ENCODE results near the gene COBLL1.

Gene COBLL1

DNA sequence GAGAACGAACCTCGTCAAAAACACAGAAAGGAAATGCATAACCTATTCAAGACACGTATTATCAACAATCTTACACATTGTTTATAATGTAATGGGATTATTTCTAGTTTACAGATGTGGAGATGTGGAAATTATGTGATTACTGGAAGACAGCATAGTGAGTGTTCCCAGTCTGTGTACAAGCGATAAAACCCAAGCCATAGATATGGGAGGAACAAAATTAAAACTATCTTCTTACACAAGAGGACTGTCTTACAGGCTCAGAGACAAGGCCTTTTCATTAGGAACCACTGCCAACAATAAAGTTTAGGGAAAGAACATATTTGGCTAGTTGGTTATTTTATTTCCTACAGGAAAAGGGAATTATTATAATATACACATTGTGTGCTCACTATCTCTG lies 20.3 kb downstream of the COBLL1 start:
- DNase-seq (ENCODE audit: low read depth in 3 of 3, low spot score in 1 of 3), result no peak

DNA sequence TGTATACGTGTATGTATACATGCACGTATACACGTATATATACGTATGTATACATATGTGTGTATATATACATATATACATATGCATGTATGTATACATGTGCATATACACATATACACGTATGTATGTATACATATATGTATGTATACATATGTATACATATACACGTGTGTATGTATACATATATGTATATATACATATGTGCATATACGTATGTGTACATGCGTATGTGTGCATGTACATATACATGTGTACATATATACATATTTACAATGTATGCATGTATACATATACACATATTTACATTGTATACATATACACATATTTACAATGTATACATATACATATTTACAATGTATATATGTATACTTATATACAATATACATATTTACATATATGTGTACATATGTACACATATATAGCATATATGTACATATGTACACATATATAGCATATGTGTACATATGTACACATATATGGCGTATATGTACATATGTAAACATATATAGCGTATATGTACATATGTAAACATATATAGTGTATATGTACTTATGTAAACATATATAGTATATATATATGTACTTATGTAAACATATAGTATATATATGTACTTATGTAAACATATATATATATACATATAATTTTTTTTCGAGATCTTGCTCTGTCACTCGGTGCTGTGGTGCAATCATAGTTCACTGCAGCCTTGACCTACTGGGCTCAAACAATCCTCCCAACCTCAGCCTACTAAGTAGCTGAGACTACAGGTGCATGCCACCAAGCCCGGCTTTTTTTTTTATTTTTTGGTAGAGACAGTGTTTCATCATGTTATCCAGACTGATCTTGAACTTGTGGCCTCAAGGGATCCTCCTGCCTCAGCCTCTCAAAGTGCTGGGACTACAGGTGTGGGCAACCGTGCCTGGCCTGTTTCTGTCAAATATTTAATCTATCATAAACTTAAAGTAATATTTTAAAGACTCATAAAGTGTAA lies 23.2 kb downstream of the COBLL1 start:
- DNase-seq (ENCODE audit: low read depth in 3 of 3, low spot score in 1 of 3), result no peak

DNA sequence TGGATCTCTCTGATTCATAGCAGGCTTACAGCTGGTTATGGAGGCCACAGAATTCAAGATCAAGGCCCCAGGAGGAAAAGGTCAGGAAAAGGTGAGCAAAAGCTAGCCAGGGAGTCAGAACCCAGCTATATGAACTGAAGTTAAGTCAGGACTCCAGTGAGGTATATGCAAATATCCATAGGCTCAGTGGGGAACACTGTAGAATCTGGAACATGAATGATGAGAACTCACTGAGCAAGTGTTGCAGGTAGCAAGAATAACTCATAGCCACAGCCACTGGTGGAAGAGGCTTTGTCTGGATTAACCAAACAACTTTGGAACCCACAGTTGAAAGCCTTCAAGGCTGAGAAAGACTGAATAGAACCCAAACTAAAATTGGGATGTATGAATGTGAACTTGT lies 24.7 kb downstream of the COBLL1 start:
- no peak for DNase-seq (ENCODE audit: low read depth in 3 of 3, low spot score in 1 of 3)

DNA sequence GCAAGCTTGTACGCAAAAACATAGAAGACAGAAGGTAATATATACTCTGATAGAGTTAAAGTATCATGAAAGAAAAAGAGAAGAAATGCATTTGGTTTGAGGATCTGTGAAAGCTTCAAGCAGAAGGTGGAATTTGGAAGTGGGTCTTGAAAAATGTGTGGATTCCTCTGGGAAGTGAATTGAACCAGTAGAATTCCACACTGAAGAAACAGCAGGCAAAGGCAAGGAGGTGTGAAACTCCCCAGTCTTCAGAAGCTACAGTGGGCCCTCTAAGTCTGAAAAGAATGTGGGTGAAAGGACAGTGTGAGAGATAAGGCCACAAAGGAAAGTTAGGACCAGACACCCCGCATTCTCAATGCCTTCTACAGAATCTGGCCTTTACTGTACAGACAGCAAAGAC lies 25.6 kb downstream of the COBLL1 start:
- no peak for DNase-seq (ENCODE audit: low read depth in 3 of 3, low spot score in 1 of 3)

DNA sequence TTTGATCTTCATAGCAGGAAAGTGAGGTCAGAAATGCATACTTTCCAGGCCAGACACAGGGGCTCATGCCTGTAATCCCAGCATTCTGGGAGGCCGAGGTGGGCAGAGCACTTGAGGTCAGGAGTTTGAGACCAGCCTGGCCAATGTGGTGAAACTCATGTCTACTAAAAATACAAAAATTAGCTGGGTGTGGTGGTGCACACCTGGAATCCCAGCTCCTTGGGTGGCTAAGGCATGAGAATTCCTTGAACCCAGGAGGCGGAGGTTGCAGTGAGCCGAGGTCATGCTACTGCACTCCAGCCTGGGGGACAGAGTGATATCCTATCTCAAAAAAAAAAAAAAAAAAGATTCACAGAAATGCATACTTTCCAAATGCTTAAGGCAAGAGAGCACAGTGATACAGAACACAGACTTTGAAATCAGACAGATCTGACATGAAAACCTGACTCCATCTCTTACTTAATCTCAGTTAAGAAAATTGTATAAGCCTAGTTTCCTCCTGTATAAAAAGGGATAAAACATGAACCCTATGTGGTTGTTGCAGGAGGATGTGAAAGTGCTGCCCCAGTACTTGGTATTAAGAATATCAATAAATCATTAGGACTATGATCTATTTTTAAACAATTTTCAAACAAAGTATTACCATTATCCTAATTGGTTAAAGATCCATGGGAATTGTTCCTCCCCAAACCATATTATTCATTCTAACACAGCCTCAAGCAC lies 26.4 kb downstream of the COBLL1 start:
- no peak for DNase-seq (ENCODE audit: low read depth in 3 of 3, low spot score in 1 of 3)

DNA sequence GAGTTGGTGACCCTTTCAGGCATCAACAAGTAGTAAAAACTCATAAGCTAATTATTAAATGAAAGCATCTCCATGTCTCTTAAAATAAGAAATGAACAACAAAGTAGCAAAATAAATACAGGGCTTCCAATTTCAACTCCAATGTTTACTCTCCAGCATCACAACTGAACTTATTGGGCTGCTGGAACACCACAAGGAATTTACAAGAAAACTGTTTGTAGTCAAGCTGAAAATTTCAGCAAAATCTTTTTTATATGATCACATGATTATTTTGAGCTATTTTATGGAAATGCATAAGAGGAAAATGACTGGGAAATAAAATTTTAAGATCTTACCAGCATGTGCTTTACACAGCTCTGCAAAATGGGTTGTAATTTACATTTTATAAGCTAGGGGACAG lies 28.1 kb downstream of the COBLL1 start:
- DNase-seq (ENCODE audit: low read depth in 3 of 3, low spot score in 1 of 3), result no peak

DNA sequence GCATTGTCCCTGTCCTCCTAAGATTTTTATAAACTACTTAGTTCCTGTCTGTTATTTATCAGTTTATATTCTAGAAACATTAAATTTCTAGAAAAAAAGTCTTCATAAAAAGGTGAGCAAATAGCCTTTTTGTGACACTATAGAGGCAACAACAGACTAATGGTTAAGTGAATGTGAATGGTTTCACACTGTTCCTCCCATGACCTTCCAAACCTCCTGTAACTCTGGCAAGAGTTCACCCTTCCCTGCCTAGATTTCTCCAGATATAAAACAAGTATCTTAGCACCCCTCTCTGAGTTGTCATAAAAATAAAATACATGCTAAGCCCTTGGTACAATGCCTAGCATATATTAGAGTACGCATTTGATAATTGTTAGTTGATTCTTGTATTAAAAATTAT lies 29.2 kb downstream of the COBLL1 start:
- DNase-seq (ENCODE audit: low read depth in 3 of 3, low spot score in 1 of 3), result no peak

DNA sequence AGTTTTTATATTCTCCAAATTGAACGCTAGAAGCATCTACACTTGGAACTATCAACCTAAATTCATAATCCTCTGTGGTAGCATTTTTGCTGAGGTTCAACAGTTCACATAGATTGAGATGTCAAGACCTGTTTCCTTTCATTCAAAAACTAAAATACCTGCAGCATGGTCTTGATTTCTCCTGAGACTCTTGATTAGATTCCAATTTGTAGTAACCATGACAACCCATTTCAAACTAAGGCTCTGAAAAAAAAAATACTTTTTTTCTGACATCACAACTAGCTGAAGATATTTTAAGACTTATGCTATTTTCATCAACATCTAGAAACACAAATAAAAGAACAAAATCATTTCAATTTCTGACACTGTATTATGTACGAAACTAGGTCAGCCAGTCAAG lies 29.8 kb downstream of the COBLL1 start:
- DNase-seq (ENCODE audit: low read depth in 3 of 3, low spot score in 1 of 3), result no peak

DNA sequence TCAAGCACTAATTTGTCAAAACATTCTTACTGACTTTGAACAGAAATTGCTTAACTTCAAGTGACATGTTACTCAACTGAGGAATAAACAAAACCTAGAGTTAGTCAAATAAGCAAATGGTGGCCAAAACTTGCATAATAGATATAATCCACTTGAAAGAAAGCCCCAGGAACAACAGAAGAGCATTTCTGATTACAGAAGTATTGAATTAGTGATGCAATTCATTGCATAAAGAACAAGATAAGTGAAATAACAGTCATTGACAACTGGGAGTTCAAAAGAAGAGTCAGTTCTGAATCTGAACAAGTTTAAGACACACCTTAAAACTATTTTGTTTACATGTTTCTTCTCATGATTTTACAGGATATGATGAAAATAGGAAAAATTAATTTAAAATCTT lies 30.8 kb downstream of the COBLL1 start:
- no peak for DNase-seq (ENCODE audit: low read depth in 3 of 3, low spot score in 1 of 3)

DNA sequence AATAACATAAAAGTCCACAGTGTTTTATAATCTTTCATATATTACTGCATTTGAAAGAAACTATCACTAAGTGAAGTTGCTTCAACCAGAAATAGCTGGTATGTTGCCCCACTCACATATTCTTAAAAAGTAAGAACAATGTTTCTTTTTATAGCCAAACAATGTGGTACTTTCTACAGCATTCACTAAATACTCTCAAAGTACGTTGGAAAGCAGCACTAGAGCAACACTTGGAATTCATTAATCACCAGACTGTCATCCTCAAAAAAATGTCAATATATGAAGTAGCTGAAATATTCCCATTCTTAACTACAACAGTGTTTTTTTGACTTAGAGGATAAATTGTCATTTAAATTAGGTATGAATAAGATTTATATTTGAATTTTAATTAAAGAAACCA lies 32.8 kb downstream of the COBLL1 start:
- DNase-seq (ENCODE audit: low read depth in 3 of 3, low spot score in 1 of 3), result no peak

DNA sequence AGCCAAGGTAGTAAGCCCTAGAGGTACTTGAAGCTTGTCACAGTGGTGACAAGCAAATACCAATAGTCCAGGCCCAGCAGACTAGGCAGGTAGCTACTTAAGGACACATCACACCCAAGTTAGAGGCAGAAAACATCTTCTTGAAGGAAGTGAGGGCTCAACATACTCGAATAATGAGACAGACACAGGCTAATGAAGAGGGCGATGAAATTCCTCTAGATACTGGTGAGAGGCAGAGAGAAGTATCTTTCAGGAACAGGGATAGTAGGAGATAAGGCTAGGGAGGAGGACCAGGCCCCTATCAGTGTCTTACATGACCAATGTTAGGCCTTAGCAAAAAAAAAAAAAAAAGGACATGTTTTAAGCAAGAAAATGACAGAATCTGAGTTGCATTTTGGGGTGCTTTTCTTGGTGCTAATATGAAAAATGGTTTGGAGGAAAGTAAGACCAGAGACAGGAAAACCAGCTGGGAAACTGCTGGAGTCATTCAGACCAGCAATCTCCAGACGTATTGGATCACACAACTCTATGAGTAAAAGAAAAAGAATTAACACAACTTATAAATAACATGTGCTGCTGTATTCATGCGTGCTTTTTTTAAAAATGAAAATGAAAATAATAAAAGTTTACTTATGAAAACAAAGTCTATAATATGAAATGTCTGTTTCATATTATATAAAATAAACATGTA lies 37.7 kb downstream of the COBLL1 start:
- no peak for DNase-seq (ENCODE audit: low read depth in 3 of 3, low spot score in 1 of 3)

DNA sequence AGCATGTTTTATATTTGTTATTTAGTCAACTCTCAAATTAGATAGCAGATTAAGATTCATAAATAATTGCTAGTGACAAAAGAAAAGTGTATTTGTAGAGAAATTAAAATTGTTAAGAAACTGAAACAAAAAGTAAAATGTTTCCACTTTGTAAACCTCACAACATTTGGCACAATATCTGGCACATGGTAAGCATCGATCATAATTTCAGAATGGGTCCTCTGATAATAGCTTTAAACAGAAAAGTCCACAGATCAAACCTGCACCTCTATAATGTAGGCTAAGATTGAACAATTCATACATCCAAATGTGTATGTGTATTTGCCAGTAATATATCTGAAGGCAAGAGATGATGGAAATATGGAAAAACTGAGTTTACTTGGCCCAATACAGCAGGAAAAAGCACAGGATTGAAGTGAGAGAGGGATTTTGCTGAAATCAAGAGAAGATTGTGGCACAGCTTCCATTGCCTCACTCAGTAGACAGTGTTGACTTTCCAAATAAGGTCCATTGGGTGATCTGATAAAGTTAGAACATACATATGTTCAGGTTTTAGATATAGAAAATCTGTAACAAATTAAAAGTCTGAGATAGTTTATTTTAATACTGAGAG lies 39.4 kb downstream of the COBLL1 start:
- no peak for DNase-seq (ENCODE audit: low read depth in 3 of 3, low spot score in 1 of 3)

DNA sequence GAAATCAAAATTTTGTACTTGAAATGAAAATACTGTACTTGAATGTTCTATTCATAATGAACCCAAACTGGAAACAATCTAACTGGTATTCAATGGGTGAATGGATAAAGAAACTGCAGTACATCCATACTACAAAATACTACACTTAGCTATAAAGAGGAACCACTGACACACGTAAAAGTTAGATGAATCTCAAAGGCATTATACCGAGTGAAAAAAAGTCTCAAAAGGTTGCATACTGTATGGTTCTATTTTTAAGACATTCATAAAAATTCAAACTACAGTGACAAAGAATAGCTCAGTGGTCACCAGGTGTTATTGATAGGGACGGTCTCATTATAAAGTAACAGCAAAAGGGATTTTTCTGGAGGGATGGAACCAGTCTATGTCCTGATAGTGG lies 41.1 kb downstream of the COBLL1 start:
- DNase-seq (ENCODE audit: low read depth in 3 of 3, low spot score in 1 of 3), result no peak

DNA sequence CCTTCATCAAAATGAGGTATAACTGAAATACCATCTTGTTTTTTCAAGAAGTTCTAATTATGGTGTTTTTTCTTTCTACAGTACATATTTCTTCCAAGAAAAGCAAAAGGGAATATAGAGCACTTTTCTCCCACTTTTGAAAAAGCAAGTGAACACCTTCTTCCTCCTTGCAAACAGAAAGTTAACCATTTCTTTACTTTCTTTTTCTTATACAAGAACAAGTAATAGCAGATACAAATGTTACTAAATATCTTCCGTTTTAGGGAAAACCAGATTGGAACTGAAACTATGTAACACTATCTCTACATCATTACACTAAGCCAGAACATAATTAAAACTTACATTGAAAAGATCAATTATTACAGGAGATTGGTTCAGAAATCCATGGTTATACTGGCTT lies 44.0 kb downstream of the COBLL1 start:
- no peak for DNase-seq (ENCODE audit: low read depth in 3 of 3, low spot score in 1 of 3)

DNA sequence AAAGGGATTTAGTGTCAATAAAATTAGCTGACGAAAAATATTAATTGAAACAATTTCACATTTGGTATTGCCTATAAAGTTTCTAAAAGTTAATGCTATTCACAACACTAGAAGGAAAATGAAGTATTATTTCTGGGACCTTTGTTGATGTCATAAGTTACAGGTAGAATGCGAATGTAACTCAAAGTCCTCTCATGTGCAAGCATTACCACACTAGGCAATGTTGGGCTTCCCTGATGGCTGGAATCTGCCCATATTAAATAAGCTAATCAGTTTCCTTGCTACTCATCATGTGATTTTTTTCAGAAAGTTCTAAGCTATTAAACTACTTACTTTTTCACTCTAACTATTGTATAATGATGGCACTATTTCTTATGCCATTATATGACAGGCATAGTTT lies 44.6 kb downstream of the COBLL1 start:
- DNase-seq (ENCODE audit: low read depth in 3 of 3, low spot score in 1 of 3), result no peak

DNA sequence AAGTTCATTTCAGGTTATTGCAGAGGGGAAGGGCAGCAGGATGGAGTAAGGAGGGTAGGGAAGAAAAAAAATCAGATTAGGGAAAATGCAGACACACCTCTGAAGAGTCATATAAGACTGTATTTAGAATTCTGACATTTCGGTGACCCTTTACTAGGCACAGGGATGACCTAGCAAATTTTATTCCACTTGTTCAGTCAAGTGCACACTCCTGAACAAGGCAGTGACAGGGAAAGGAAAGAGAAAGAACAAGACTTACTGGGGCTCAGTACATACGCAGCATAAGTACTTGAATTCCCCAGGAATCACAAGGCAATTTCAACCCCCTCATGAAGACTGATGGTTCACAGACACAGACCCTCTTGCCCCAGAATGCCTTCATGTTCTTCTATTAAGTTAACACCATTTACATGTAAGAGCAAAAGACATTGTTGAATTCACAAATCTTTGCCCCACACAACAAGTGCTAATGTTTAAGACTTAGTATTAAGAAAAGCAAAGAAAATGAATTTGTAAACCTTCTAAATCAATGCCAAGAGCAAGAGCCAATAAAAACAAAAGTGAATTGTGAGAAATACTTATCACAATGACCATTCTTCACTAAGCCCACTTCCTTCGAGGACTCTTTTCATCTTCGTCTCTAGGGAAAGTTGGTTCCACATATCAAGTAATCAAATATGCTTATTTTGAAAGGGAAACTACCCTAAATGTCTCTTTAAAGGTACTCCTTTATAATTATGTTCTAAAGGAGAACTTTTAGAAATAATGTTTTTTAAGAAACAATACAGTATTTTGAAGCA lies 47.0 kb downstream of the COBLL1 start:
- no peak for DNase-seq (ENCODE audit: low read depth in 3 of 3, low spot score in 1 of 3)

DNA sequence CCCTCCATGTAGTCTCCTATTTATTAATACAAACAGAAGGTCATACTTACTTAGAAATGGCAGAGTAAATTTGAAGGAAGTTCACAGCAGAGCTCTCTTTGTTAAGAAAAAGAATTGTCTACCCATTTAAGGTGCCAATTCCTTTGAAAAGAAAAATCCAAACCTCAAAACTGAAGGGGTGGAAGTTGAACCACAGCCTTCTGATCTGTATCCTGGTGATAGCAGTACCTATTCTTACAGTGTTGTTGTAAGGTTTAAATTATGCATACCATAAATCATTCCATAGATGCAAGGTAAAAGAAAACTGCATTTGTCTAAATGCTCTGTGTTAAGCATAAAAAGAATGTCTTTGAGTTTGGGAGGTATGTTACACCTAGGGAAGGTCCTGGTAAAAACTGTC lies 47.6 kb downstream of the COBLL1 start:
- no peak for DNase-seq (ENCODE audit: low read depth in 3 of 3, low spot score in 1 of 3)

DNA sequence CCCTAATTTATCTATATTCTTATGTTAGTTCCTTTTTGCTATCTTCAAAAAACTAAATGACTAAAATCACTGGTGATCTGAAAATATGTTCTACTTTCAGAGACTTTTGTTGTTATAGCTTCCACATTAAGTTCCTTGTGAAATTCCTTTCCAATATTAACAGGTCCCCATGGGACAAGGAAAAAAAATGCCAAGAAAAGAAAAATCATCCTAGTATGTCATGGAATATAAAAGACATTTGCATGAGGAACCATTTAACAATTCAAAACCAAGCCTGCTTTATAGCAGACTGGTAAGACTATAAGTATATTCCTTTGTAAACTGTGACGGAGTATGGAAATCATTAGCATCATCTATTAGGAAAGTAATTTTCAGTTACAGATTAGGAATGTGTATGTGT lies 48.1 kb downstream of the COBLL1 start:
- DNase-seq (ENCODE audit: low read depth in 3 of 3, low spot score in 1 of 3), result no peak

DNA sequence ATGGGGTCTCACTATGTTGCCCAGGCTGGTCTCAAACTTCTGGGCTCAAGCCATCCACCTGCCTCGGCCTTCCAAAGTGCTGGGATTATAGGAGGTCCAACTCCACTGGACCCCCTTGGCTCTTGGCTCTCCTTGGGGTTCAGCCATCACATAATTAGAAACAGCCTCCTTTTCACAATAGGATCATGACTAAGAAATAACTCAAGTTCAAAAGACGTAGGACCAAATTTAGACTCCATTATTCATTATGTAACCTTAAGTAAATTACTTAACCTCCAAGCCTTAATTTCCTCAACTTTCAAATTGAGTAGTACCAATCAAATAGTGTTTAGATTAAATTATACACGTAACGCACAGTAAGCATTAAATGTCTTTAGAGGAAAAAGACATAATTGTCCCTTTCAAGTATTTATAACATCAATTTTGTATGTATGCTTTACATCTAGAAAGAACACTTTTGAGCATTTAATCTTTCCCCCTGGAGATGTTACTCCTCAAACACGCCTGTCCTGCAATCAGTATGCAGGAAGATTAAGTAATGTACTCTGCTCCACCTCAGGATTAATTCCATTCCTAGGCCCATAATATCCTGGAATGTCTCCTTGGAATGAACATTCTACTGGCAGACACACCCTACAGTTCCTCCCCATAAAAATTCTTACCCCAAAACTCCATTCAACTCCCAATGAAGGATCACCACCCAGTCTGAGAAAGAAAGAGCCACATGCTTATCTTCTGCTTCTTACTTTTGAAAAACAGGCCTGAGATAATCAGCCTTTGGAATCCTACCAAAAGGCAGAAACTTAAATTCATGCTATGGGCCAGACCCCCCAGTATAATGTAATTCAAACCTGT lies 49.1 kb downstream of the COBLL1 start:
- DNase-seq (ENCODE audit: low read depth in 3 of 3, low spot score in 1 of 3), result no peak

DNA sequence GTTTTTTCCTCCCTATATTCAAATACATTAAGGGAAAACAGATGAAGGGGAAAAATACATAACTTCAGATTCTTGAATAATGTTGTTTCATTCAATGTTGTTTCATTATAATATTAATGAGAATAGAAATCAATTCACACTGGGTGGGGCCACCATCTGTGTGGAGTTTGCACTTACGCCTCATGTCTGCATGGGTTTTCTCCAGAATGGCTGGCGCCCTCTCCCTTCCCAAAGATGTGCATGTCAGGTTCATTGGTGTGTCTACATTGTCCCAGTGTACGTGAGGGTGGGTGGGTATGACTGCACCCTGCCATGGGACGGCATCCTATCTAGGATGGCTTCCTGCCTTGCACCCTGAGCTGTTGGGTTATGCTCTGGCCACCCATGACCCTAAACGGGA lies 51.7 kb downstream of the COBLL1 start:
- DNase-seq (ENCODE audit: low read depth in 3 of 3, low spot score in 1 of 3), result no peak

Data from stimulated activated CD4-positive, alpha-beta T cell treated with anti-CD3 and anti-CD28 coated beads, TNF-alpha, amount 100 ng/mL, for 1 hour (primary cell).